ENCODE measurements around the gene FERMT3. TPM values are rescaled to one million over a fixed set of nuclear protein-coding genes. Genes with fewer than 3 reads are reported as not detected.
A peak's percentile ranks its signal among the peaks of the same experiment; 100 is the strongest.

The FERMT3 gene
- polyA plus RNA-seq, 2 donors: 4.4 to 5.8 TPM

DNA sequence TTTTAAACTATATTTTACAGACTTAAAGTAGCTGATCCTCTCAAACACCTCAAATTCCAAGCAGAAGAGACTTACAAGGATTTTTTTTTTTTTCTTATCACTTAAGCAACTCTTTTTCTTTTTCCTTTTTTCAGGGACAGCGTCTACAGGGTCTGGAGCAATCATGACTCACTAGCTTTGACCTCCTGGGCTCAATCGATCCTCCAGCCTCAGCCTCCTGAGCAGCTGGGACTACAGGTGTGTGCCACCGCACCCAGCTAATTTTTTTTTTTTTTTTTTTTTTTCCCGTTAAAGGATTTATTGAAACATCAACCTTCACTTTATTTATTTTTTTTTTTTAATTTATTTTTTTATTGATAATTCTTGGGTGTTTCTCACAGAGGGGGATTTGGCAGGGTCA lies 36.1 kb upstream of the FERMT3 start:
- Histone ChIP-seq H3K9me3 (ENCODE audit: control insufficient read depth in 2 of 2, insufficient read depth in 1 of 2, low read depth in 1 of 2, low read length in 1 of 2) (peaks cover 0 to 2% of the 10 kb centered on the region in 2 donors), H3K4me3 (ENCODE audit: low read depth in 1 of 2, low read length in 2 of 2) (no peak overlapping the region), H3K36me3 (ENCODE audit: control insufficient read depth in 2 of 2, insufficient read depth in 2 of 2, low read length in 1 of 2) (no peaks in the 10 kb centered on the region), H3K27me3 (ENCODE audit: control insufficient read depth in 1 of 2, insufficient read depth in 2 of 2, low read length in 2 of 2) (no peaks in the 10 kb centered on the region), H3K27ac (ENCODE audit: low read depth in 2 of 2, low read length in 1 of 2) (no peak overlapping the region), H3K4me1 (ENCODE audit: control insufficient read depth in 2 of 2, insufficient read depth in 2 of 2, low read length in 1 of 2) (peaks cover 0 to 2% of the 10 kb centered on the region in 2 donors)
- WGBS, 2 donors: 89 to 93% methylated on average over 4 of the region's 4 CpGs

DNA sequence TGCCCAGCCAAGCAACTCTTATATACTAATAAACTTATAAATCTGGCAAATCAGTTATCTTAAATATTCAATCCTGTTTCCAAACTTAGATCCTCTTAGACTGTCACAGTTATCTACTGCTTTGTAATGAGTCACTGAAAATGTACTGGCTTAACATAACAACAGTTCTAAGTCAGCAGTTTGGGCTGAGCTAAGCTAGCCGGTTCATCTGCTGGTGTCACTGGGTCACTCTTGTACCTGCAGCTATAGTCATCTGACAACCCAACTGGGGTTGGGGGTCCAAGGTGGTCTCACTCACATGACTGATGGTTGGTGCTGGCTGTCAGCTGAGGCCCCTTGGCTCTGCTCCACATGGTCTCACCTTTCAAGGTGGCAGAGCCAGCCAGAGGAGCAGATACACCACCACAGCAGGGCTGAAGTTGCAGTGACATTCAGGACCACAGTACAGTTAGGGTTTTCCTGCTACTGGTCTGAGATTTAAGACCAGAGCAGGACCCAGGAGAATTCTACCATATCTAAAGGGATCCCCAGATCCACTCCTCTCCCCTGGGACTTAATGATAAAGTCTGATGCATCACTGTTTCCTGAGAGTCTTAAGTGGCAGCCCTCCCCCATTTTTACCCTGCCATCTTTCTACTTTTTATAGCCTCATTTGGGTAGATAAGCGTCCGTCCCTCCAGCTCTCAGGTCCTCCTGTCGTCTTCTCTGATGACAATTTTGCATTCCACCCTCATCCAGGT lies 32.7 kb upstream of the FERMT3 start:
- Histone ChIP-seq H3K27me3 (ENCODE audit: control insufficient read depth in 1 of 2, insufficient read depth in 2 of 2, low read length in 2 of 2) (no peaks in the 10 kb centered on the region), H3K4me1 (ENCODE audit: control insufficient read depth in 2 of 2, insufficient read depth in 2 of 2, low read length in 1 of 2) (no peaks in the 10 kb centered on the region), H3K9me3 (ENCODE audit: control insufficient read depth in 2 of 2, insufficient read depth in 1 of 2, low read depth in 1 of 2, low read length in 1 of 2) (peaks cover 0 to 2% of the 10 kb centered on the region in 2 donors), H3K27ac (ENCODE audit: low read depth in 2 of 2, low read length in 1 of 2) (no peak overlapping the region), H3K36me3 (ENCODE audit: control insufficient read depth in 2 of 2, insufficient read depth in 2 of 2, low read length in 1 of 2) (no peaks in the 10 kb centered on the region), H3K4me3 (ENCODE audit: low read depth in 1 of 2, low read length in 2 of 2) (no peak overlapping the region)
- 89 to 90% methylated on average over 4 of the region's 4 CpGs for WGBS, 2 donors

DNA sequence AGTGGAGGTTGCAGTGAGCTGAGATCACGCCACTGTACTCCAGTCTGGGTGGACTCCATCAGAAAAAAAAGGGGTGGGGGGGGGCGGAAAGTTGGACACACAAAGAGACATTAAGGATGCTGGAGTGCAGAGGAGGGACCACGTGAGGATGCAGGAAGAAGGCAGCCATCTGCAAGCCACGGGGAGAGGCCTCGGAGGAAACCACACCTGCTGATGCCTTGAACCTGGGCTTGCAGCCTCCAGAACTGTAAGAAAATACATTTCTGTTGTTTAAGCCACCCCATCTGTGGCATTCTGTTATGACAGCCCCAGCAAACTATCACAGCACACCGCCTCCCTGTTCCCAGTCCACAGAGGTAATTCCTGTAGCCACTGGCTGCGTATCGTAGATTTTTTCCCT lies 29.8 kb upstream of the FERMT3 start:
- Histone ChIP-seq H3K4me1 (ENCODE audit: control insufficient read depth in 2 of 2, insufficient read depth in 2 of 2, low read length in 1 of 2) (peaks cover 0 to 6% of the 10 kb centered on the region in 2 donors), H3K27ac (ENCODE audit: low read depth in 2 of 2, low read length in 1 of 2) (no peak overlapping the region), H3K36me3 (ENCODE audit: control insufficient read depth in 2 of 2, insufficient read depth in 2 of 2, low read length in 1 of 2) (no peaks in the 10 kb centered on the region), H3K27me3 (ENCODE audit: control insufficient read depth in 1 of 2, insufficient read depth in 2 of 2, low read length in 2 of 2) (no peaks in the 10 kb centered on the region), H3K4me3 (ENCODE audit: low read depth in 1 of 2, low read length in 2 of 2) (no peak overlapping the region), H3K9me3 (ENCODE audit: control insufficient read depth in 2 of 2, insufficient read depth in 1 of 2, low read depth in 1 of 2, low read length in 1 of 2) (peaks cover 0 to 2% of the 10 kb centered on the region in 2 donors)
- 84 to 87% methylated on average over 8 of the region's 8 CpGs for WGBS, 2 donors

DNA sequence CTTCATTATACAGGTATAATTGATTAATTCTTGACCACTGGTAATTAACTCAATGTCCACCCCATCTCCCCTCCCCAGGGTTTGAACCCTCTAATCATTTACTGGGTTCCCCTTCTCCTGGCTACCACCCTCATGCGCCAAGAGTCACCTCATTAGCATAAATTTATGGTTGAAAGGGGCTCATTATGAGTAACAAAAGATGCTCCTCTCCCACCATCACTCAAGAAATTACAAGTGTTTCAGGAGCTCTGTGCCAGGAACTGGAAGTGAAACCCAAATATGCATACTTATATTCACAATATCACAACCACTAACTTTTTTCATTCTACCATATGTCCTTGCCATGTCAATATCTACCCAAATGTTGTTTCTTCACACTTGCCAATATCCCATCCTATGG lies 28.3 kb upstream of the FERMT3 start:
- H3K27ac ChIP-seq (ENCODE audit: low read depth in 2 of 2, low read length in 1 of 2): no peak overlapping the region
- no peaks in the 10 kb centered on the region for H3K36me3 ChIP-seq (ENCODE audit: control insufficient read depth in 2 of 2, insufficient read depth in 2 of 2, low read length in 1 of 2)
- H3K27me3 ChIP-seq (ENCODE audit: control insufficient read depth in 1 of 2, insufficient read depth in 2 of 2, low read length in 2 of 2): no peaks in the 10 kb centered on the region
- H3K4me3 ChIP-seq (ENCODE audit: low read depth in 1 of 2, low read length in 2 of 2): no peak overlapping the region
- WGBS, 2 donors: 83 to 97% methylated on average over 1 of the region's 1 CpG
- peaks cover 0 to 2% of the 10 kb centered on the region in 2 donors for H3K9me3 ChIP-seq (ENCODE audit: control insufficient read depth in 2 of 2, insufficient read depth in 1 of 2, low read depth in 1 of 2, low read length in 1 of 2)
- H3K4me1 ChIP-seq (ENCODE audit: control insufficient read depth in 2 of 2, insufficient read depth in 2 of 2, low read length in 1 of 2): peaks cover 0 to 6% of the 10 kb centered on the region in 2 donors

DNA sequence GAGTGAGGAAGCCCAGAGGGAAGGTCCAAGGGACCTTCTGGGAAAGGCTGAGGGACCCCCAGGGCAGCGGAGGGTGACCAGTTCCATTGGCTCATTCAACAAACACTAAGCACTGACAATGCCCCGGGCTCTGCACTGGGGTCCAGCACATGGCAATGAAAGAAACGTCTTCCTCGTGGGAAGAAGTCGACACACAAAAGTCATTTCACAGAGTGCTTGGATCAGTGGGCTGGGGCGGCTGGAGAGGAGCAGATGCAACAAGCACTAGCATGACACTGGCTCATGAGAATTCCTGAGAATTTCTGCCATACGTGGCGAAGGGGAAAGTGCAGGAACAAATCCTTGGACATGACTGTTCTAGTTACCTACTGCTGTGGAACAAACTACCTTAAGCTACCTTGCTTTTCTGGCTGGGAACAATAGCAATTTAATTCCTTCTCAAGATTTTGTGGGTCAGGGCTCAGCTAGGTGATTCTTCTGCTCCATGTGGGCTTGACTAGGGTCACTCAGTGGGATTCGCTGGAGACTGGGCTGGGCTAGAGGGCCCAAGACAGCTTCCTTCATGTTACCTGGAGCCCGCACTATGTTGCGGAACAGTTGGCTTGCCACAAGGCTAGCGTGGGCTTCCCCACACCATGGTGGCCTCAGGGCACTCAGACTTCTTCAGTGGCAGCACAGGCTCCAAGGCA lies 27.4 kb upstream of the FERMT3 start:
- H3K4me3 ChIP-seq (ENCODE audit: low read depth in 1 of 2, low read length in 2 of 2): no peak overlapping the region
- H3K4me1 ChIP-seq (ENCODE audit: control insufficient read depth in 2 of 2, insufficient read depth in 2 of 2, low read length in 1 of 2): peaks cover 0 to 8% of the 10 kb centered on the region in 2 donors
- no peak overlapping the region for H3K27ac ChIP-seq (ENCODE audit: low read depth in 2 of 2, low read length in 1 of 2)
- H3K36me3 ChIP-seq (ENCODE audit: control insufficient read depth in 2 of 2, insufficient read depth in 2 of 2, low read length in 1 of 2): no peaks in the 10 kb centered on the region
- WGBS, 2 donors: 93 to 95% methylated on average over 12 of the region's 12 CpGs
- H3K27me3 ChIP-seq (ENCODE audit: control insufficient read depth in 1 of 2, insufficient read depth in 2 of 2, low read length in 2 of 2): no peaks in the 10 kb centered on the region
- H3K9me3 ChIP-seq (ENCODE audit: control insufficient read depth in 2 of 2, insufficient read depth in 1 of 2, low read depth in 1 of 2, low read length in 1 of 2): no peaks in the 10 kb centered on the region

DNA sequence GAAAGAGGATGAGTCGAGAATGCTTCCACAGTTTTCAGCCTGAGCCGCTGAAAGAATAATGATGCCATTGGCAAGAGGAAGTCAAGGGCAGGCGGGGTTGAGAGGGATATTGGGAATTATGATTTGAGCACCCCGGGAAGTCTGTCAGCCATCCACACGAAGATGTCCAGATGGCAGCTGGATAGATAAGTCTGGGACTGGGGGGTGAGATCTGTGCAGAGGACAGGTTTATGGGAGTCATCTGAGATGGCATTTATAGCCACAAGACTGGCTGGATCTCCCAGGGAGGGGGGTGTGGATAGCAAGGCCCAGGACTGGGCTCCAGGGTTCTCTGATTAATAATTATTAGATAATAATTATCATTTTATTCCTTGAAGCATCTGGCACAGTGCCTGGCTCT lies 25.6 kb upstream of the FERMT3 start:
- WGBS, 2 donors: 62 to 72% methylated on average over 5 of the region's 5 CpGs
- Histone ChIP-seq H3K4me1 (ENCODE audit: control insufficient read depth in 2 of 2, insufficient read depth in 2 of 2, low read length in 1 of 2) (peaks cover 0 to 10% of the 10 kb centered on the region in 2 donors), H3K9me3 (ENCODE audit: control insufficient read depth in 2 of 2, insufficient read depth in 1 of 2, low read depth in 1 of 2, low read length in 1 of 2) (no peaks in the 10 kb centered on the region), H3K27me3 (ENCODE audit: control insufficient read depth in 1 of 2, insufficient read depth in 2 of 2, low read length in 2 of 2) (no peaks in the 10 kb centered on the region), H3K4me3 (ENCODE audit: low read depth in 1 of 2, low read length in 2 of 2) (no peak overlapping the region), H3K36me3 (ENCODE audit: control insufficient read depth in 2 of 2, insufficient read depth in 2 of 2, low read length in 1 of 2) (no peaks in the 10 kb centered on the region), H3K27ac (ENCODE audit: low read depth in 2 of 2, low read length in 1 of 2) (peak overlapping the region in 1 of 2 donors; percentile 47)

DNA sequence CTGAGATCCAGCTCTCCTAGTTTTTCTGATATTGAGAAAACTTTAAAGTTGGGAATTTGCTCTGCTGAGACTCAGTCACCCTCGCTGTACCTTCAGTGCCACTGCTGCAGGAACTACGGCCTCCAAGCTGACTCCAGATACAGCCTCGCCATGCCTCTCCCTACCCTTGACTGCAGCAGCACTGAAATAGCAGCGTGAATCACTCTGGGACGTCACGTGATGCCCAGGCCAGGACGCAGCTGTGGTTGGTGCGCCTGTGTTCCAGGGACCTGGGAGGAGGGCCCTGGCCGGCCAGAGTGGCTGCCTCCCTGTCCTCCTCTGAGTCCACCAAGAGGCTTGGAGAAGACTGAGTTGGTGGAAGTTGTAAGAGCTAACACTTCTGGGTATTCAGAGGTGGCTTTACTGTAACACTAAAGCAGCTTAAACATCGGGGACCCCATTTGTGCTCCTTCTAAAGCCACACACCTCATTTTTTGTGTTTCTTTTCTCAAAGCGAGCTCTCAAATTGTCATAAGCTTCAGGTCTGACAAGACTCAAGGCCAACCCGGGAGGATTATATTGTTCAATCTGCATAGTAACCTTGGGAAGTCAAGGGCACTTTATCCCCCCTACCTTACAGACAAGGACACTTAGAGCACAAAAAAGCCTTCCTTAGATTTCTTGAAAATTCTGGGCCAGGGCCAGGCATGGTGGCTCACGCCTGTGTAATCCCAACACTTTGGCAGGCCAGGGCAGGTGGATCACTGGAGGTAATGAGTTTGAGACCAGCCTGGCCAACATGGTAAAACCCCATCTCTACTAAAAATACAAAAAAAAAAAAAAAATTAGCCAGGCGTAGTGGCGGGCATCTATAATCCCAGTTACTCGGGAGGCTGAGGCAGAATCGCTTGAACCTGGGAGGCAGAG lies 24.8 kb upstream of the FERMT3 start:
- no peaks in the 10 kb centered on the region for H3K36me3 ChIP-seq (ENCODE audit: control insufficient read depth in 2 of 2, insufficient read depth in 2 of 2, low read length in 1 of 2)
- peak overlapping the region; percentile 71 to 74 for H3K27ac ChIP-seq (ENCODE audit: low read depth in 2 of 2, low read length in 1 of 2)
- no peaks in the 10 kb centered on the region for H3K27me3 ChIP-seq (ENCODE audit: control insufficient read depth in 1 of 2, insufficient read depth in 2 of 2, low read length in 2 of 2)
- peaks cover 0 to 10% of the 10 kb centered on the region in 2 donors for H3K4me1 ChIP-seq (ENCODE audit: control insufficient read depth in 2 of 2, insufficient read depth in 2 of 2, low read length in 1 of 2)
- no peaks in the 10 kb centered on the region for H3K9me3 ChIP-seq (ENCODE audit: control insufficient read depth in 2 of 2, insufficient read depth in 1 of 2, low read depth in 1 of 2, low read length in 1 of 2)
- no peak overlapping the region for H3K4me3 ChIP-seq (ENCODE audit: low read depth in 1 of 2, low read length in 2 of 2)
- 30 to 35% methylated on average over 17 of the region's 17 CpGs for WGBS, 2 donors

DNA sequence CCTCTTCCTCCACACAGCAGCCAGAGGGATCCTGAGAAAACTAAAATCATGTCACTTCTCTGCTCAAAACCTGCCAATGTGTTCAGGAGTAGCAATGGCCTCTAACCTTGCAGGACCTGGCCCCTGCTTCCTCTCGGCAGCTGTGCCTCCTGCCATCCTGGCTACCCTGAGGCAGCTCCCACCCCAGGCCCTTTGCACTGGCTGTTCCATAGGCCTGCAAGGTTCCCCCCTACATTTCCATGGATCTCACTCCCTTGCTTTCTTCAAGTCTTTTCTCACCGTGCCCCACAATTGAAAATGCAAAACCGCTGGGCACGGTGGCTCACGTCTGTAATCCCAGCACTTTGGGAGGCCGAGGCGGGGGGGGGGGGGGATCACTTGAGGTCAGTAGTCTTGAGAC lies 22.6 kb upstream of the FERMT3 start:
- Histone ChIP-seq H3K27me3 (ENCODE audit: control insufficient read depth in 1 of 2, insufficient read depth in 2 of 2, low read length in 2 of 2) (no peaks in the 10 kb centered on the region), H3K36me3 (ENCODE audit: control insufficient read depth in 2 of 2, insufficient read depth in 2 of 2, low read length in 1 of 2) (no peaks in the 10 kb centered on the region), H3K4me3 (ENCODE audit: low read depth in 1 of 2, low read length in 2 of 2) (no peak overlapping the region), H3K9me3 (ENCODE audit: control insufficient read depth in 2 of 2, insufficient read depth in 1 of 2, low read depth in 1 of 2, low read length in 1 of 2) (no peaks in the 10 kb centered on the region), H3K27ac (ENCODE audit: low read depth in 2 of 2, low read length in 1 of 2) (peak overlapping the region in 1 of 2 donors; percentile 33), H3K4me1 (ENCODE audit: control insufficient read depth in 2 of 2, insufficient read depth in 2 of 2, low read length in 1 of 2) (peaks cover 0 to 10% of the 10 kb centered on the region in 2 donors)
- WGBS, 2 donors: 81 to 88% methylated on average over 7 of the region's 7 CpGs

DNA sequence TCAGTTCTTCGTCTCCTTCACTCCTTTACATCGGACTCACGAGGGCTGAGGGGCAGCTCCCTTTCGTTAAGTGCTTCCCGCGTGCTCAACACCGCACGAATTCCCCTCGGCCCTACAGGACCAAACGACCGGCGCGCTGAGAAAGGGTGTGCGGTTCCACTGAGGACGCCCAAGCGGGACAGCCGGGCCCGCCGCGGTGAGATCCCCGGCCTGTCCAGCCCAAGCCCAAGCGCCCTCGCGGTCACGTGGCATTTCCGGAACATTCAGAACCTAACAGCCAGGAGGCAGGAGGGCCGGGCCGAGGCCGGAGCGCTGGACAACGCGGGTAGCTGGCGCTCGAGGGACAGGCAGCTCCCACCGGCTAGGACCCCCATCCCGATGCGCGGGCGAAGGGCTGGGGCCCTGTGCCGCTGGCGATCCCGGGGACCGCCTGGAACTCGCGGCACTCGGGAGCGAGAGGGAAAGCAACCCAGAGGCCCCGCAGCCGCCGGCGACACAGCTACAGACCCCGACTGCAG lies 21.3 kb upstream of the FERMT3 start:
- Histone ChIP-seq H3K27me3 (ENCODE audit: control insufficient read depth in 1 of 2, insufficient read depth in 2 of 2, low read length in 2 of 2) (no peaks in the 10 kb centered on the region), H3K27ac (ENCODE audit: low read depth in 2 of 2, low read length in 1 of 2) (peak overlapping the region; percentile 96 to 97), H3K9me3 (ENCODE audit: control insufficient read depth in 2 of 2, insufficient read depth in 1 of 2, low read depth in 1 of 2, low read length in 1 of 2) (no peaks in the 10 kb centered on the region), H3K4me1 (ENCODE audit: control insufficient read depth in 2 of 2, insufficient read depth in 2 of 2, low read length in 1 of 2) (peaks cover 0 to 10% of the 10 kb centered on the region in 2 donors), H3K4me3 (ENCODE audit: low read depth in 1 of 2, low read length in 2 of 2) (peak overlapping the region; percentile 68 to 75), H3K36me3 (ENCODE audit: control insufficient read depth in 2 of 2, insufficient read depth in 2 of 2, low read length in 1 of 2) (no peaks in the 10 kb centered on the region)
- WGBS, 2 donors: 0 to 1% methylated on average over 49 to 52 of the region's 52 CpGs
